Islet precursor cell (in vitro differentiated cells): Measurements from ENCODE around the gene SHROOM2.

ENCODE experiments used
- DNase-seq: peaks from one replicate; pipeline ENCODE4 v3.0.0-alpha.2; 2018

SHROOM2 gene

GRCh38 chrX:9866633-9867032, 80.4 kb downstream of the SHROOM2 start:
- DNase-seq = no peak

- DNase-seq = no peak
Observed at GRCh38 chrX:9867226-9867625, 81.0 kb downstream of the SHROOM2 start.

DNA sequence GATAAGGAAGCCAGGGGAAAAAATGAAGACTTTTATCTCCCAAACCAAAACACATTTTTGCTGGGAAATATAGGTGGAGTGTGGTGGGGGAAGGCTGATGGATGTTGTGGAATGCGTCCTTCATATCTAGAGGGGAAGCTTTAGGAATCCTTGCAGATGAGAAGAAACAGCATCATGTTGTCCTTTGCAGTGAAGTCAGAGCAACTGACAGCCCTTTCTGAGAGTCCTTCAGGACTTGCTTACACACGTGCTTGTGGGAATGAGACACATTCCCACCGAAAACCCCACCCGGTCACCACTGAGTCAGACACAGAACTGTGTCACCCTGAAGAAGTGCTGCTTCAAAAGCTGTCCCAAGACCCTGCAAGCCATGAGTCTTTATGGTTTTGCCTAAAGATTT, 81.5 kb downstream of the SHROOM2 start:
- DNase-seq = no peak

GRCh38 chrX:9871701-9872268, 85.6 kb downstream of the SHROOM2 start:
- DNase-seq = no peak

DNA sequence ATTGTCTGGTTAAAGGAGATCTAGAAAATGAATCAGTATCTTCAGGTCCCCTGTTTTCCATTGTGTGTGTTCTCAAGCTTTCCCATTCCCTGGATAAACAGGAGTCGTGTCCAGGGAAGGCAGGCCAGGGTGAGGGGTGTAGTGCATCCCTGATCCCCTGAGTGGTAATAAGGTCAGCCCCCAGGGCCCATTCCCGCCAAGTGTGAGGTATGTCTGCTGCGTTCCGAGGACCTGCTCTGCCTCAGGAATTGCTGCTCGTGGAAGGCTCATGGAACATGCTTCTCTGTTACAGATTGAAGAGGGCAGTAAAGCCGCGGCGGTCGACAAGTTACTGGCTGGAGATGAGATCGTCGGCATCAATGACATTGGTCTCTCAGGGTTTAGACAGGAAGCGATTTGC, 87.1 kb downstream of the SHROOM2 start:
- peak; percentile 60 for DNase-seq

DNA sequence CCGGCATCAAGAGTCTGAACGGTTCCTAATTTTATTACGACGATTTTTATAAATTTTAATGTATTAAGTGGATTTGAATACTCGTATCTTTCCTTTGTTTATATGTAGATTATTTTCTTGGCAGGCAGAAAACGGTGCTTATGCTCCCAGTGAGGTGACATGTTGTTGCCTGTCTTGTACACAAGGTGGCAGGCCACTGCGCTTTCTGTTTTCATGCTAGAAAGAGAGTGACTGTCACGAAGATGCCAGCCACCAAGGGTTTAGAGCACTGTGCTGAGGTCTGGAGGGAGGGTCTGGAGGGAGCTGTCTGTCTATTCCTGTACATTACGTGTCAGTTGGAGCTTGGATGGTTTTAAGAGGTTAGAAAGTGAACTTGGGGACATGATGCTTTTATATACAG, 87.7 kb downstream of the SHROOM2 start:
- no peak for DNase-seq

GRCh38 chrX:9874483-9874882, 88.3 kb downstream of the SHROOM2 start:
- no peak for DNase-seq

DNA sequence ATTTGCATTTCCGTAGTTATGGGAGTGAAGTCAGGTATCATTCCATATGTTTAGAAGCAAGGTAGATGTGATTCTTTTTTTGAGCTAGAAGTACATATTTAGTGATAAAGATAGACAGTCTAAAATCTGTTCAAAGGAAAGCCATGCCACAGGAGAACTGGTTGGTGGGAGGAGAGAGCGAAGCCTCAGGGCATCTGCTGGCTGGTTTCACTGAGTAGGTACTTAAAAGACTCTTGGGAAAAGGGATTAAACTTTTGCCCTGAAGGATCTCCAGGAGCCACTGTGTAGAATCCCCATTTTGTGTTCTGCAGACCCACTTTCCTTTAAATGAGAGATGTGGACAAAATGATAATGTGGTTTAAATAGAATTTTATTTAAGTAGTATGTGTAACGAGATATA, 89.6 kb downstream of the SHROOM2 start:
- DNase-seq = no peak

DNA sequence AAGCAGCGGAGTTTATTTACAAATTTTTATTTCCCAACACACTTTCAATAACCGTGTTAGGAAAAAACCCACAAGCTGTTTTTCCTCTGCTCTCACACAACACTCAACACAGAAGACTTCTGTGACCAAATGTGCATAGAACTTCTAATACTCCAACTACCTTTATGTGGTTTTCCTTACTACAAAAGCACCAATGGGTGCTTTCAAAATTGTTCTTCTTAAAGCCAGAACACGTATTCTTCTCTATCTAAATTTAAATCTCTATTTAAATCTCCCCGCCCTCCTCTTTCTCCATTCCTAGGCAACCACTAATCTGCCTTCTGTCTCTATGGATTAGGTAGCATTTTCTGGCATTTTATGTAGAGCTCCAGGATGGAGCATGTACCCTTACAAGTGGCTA, 90.0 kb downstream of the SHROOM2 start:
- no peak for DNase-seq

GRCh38 chrX:9878146-9878820, 92.1 kb downstream of the SHROOM2 start:
- DNase-seq = no peak

GRCh38 chrX:9880237-9880636, 94.0 kb downstream of the SHROOM2 start:
- DNase-seq = no peak

GRCh38 chrX:9880870-9881269, 94.6 kb downstream of the SHROOM2 start:
- DNase-seq = no peak

- no peak for DNase-seq
Observed at GRCh38 chrX:9882669-9883446, 96.6 kb downstream of the SHROOM2 start.

DNA sequence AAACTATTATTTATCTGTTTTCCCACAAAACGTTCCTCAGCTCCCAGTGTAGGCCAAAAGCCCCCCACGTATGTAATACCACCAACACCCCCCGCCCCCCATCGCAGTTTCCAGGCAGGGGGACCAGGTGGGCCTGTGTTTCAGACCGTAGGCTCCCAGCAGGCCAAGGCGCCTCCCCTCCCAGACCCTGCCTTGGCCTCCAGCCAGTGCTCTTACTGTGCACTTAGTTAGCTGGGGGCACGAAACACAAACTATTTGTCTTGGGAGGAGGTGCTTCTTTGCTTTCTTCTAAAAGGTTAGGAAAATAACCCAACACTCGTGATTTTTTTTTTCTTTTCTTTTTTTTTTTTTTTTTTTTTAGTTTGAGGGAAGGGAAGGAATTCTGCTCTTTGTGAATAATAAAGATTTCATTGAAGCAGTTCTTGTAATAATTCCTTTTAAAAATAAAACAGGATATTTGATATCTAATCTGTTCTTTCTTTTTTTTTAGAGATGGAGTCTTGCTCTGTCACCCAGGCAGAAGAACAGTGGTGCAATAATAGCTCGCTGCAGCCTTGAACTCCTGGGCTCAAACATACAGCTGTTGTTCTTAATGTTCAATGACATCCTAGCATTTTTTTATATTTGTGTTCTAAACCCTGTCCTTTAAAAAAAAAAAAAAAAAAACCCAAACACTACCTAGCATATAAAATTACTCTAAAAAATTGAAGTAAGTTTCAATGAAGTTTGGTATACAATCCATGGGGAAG, 98.0 kb downstream of the SHROOM2 start:
- no peak for DNase-seq

GRCh38 chrX:9885150-9885549, 98.9 kb downstream of the SHROOM2 start:
- peak; percentile 81 for DNase-seq

DNA sequence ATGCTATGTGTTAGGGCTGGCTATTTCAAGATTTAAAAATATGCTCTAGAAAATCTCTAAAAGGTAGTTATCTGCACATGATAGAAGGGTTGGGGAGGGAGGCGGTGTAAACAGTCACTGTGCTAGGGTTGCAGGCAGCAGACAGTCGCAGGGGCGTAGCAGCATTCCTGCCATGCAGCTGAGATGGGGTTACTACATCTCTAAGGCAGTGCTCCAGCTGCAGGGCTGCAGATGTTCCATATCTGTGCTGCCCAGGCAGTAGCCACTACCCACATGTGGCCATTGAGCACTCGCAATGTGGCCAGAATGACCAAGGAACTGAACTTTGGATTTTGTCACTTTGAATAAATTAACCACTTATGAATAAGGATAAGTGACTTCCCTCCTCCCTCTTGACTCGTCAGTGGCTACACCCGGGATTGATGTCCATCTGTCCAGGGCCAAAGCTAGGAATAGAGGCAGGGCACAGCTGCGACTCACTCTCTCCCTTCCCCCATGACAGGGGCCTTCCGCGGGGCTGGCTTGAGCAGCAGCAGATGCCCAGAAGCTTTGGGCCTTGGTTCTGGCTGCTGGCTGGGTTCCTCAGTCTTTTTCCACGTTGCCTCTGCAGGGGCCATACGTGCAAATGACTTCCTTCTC, 101.5 kb downstream of the SHROOM2 start:
- DNase-seq = no peak

GRCh38 chrX:9888953-9889470, 102.8 kb downstream of the SHROOM2 start:
- no peak for DNase-seq

DNA sequence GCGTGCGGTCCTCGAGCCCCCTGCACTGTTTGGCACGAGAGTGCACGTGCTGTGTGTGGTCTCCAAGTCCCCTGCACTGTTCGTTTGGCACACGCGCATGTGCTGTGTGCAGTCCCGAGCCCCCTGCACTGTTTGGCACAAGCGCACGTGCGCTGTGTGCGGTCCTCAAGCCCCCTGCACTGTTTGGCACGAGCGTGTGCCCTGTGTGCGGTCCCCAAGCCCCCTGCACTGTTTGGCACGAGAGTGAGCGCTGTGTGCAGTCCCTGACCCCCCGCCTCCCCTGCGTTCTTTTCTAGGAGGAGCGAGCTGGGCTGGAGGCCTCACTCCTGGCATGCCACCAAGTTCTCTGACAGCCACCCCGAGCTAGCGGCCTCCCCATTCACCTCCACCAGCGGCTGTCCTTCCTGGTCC, 104.5 kb downstream of the SHROOM2 start:
- no peak for DNase-seq

DNA sequence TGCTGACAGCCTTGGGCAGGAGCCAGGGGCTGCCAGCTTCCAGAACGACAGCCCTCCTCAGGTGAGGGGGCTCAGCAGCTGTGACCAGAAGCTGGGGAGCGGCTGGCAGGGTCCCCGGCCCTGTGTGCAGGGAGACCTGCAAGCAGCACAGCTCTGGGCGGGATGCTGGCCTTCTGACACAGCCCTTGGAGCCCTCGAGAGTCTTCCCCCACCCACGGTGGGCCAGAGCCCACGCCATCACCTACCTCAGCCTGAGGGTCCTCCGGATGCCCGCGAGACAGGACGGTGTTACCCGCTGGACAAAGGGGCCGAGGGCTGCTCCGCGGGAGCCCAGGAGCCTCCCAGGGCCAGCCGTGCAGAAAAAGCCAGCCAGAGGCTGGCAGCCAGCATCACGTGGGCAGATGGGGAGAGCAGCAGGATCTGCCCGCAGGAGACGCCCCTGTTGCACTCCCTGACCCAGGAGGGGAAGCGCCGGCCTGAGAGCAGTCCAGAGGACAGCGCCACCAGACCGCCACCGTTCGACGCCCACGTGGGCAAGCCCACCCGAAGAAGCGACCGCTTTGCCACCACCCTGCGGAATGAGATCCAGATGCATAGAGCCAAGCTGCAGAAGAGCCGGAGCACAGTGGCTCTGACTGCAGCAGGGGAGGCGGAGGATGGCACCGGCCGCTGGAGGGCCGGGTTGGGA, 109.1 kb downstream of the SHROOM2 start:
- no peak for DNase-seq

- no peak for DNase-seq
Observed at GRCh38 chrX:9897761-9898161, 111.5 kb downstream of the SHROOM2 start.

- DNase-seq = no peak
Observed at GRCh38 chrX:9899640-9900111, 113.4 kb downstream of the SHROOM2 start.

GRCh38 chrX:9902656-9903055, 116.4 kb downstream of the SHROOM2 start:
- no peak for DNase-seq
